HG03175 (cell line): ENCODE results near the gene NRF1.
A peak's percentile ranks its signal among the peaks of the same experiment; 100 is the strongest.
"Not testable (repeated sequence)": the region's sequence is repeated elsewhere in the genome, so short reads cannot be mapped to it uniquely, and the experiment has no call there.

Experiments
- ATAC-seq: cut with Tn5 transposase; IDR thresholded peaks from one replicate; pipeline ENCODE4 v1.9.1; 2021; ENCODE audit warnings: mild to moderate bottlenecking, moderate library complexity; ENCODE audit not compliant: unreplicated experiment

The NRF1 gene

DNA sequence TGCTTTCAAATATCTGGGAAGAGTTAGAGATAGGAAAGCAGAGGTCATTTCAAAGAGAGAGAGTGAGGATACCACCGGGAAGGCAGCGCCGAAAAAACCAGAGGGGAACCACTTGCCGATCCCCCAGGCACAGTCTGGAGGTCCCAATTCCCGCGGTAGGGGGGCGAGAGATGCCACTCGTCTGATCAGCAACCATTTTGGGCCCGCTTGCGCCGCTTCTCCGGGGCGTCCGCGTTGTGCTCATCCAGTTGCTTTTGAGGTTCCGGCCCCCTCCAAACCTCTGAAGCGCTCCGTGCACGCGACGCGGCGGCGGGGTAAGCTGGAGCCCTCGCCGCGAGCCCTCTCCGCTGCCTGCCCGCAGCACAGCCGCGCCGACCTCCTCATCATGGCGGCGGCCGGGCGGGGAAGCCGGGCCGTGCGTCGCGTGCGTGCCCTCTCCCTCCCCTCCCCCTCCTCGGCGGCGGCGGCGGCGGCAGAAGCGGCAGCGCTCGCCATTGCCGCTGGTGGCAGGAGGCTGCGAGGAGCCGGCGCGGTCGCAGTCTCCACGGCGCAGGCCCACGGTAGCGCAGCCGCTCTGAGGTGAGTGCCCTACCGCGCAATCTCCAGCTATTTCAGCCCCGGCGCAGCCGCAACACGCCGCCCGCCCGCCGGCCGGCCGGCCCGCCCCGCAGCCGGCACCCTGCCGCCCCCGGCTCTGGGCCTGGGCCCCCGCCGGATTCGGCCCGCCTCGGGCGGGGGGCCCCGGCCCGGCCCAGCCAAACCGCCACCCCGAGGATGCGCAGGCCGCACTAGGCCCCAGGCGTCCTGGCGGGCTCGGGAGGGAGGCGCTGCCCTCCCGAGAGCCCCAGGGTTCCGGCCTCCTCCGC, at the start of gene NRF1:
Gene NRF1, plus strand, starts transcription at position 475 of the 866 bp plus-strand sequence. CDS start 45,632 bp downstream, outside the sequence.
- peak; percentile 72 for ATAC-seq

DNA sequence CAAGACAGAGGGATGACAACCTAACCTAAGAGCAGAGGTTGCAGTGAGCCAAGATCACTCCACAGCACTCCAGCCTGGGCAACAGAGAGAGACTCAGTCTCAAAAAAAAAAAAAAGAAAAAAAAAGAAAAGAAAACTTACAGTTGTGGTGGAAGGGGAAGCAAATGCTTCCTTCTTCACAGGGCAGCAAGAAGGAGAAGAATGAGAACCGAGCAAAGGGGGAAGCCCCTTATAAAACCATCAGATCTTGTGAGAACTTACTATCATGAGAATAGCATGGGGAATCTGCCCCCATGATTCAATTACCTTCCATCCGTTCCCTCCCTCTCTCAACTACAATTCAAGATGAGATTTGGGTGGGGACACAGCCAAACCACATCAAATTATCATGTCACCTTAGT, 45.2 kb upstream of the NRF1 start:
- not testable (repeated sequence) for ATAC-seq

DNA sequence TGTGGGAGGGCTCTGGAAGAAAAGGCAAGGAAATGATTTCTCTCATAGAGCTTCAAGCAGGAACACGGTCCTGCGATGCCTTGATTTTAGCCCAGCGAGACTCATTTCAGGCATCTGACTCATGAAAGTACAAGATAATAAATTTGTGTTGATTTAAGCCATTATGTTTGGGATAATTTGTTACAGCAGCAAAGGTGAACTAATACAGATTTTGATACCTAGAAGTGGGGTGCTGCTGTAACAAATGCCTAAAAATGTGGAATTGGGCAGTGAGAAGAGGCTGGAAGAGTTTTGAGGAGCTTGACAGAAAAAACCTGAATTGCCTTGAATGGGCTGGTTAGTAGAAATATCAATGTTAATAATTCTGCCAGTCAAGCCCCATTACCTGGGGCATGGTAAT, 44.1 kb upstream of the NRF1 start:
- no peak for ATAC-seq

DNA sequence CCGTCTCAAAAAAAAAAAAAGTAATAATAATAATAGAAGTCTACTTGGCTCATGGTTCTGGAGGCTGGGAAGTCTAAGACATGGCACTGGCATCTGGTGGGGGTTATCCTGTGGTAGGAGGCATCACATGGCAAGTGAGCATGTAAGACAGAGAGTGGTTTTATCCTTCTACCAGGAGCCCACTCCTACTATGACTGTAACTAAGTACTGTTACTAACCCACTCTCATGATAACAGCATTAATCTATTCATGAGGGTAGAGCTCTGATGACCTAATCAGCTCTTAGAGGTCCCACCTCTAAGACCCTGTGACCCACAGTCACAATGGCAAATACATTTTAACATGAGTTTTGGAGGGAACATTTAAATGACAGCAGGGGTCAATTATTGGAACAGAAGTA, 43.3 kb upstream of the NRF1 start:
- no peak for ATAC-seq

DNA sequence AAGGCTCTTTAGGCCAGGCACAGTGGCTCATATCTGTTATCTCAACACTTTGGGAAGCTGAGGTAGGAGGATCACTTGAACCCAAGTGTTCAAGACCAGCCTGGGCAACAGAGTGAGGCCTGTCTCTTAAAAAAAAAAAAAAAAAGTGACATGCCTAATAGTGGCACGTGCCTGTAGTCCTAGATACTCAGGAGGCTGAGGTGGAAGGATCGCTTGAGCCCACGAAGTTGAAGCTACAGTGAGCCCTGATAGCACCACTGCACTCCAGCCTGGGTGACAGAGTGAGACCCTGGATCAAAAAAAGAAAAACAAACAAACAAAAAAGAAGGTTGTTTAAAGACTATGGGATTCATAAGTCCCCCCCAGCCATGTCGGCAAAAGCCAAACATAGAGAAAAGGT, 42.2 kb upstream of the NRF1 start:
- no peak for ATAC-seq

DNA sequence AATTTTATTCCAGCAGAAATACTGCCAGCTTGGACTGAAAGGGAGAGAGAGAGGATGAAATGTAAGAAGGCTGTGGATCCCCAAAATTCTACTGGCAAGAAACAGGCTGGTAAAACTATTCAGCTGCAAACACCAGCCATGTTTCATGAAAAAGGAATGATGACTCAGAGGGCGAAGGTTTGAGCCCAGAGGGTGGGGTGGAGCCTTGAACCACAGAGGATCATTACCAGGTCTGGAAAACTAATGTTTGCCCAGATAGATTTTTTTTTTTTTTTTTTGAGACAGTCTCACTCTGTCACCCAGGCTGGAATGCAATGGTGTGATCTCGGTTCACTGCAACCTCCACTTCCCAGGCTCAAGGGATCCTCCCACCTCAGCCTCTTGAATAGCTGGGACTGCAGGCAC, 41.7 kb upstream of the NRF1 start:
- ATAC-seq: no peak

DNA sequence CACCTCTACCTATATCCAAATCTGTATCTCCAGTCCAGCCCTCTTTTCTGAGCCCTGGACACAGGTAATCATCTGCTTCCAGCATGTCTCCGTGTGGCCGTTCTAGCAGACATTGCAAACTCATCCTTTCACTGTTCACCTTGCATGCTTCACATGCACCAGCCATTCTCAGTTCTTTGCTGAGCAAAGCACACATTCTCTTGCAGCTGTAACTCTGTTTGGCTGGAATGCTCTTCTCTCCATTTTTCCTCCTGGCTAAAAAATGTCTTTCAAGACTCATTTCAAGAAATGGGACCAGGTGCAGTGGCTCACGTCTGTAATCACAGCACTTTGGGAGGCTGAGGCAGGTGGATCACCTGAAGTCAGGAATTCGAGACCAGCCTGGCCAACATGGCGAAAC, 40.3 kb upstream of the NRF1 start:
- no peak for ATAC-seq

DNA sequence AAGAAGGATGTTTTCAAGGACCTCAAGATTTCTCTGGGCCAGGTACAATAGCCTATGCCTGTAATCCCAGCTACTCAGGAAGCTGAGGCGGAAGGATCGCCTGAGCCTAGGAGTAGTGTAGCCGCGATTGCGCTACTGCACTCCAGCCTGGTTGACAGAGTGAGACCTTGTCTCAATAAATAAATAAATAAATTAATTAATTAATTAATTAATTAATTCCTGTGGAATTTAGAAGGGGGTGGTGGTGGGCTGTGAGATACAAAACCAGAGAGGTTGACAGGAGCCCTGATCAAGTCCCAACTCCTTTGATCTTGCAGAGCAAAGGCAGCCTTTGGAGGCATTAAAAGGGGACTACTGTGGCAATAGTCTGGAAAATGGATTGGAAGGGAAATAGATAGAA, 39.3 kb upstream of the NRF1 start:
- ATAC-seq: no peak

DNA sequence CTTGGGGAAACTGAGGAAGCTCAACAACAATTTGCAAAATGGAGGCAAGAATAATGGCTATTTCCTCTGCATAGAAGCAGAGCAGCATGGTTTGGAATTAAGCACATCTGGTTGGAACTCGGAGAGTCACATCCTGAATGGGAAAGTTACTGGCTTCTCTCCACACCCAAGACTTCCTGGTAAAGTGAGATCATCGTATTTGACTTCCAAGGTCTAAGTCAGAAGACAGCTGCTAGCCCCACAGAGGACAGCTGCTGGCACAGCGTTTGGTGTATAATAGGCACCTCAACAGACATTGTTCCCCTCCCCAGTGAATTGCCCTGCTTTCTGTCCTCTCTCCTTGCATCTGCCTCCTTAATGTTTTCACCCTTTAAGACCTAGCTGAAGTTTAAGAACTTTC, 37.0 kb upstream of the NRF1 start:
- no peak for ATAC-seq

DNA sequence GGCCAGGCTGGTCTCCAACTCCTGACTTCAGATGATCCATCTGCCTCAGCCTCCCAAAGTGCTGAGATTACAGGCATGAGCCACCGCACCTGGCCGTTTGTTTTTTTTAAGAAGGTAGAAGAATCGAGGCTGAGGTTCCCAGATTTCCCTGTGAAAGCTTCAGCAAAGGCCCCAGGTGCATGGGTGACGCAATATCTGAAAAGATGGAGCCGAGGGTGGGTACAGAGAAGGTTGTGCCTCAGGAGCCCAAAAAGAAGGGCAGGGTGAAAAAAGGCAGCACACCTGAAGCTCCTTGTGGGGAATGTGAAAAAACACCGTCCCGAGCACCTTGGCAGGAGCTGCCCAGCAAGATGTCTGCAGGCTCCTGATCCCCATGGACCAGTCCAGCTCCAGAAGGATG, 35.8 kb upstream of the NRF1 start:
- no peak for ATAC-seq

DNA sequence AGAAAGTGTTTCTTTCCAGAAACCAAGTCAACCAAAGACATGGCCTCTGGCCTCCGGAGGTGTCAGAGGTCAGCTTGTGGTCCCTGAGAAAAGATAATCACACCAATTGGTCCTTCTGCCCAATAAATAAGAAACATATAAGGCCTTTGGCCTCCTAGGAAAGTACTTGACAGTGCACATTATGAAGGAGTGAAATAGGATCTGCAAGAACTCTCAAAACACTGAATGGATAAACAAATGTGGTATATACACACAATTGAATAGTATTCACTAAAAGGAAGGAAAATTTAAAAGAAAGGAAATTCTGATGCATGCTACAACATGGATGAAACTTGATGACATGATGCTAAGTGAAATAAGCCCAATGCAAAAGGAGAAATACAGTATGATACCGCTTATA, 35.4 kb upstream of the NRF1 start:
- ATAC-seq: no peak

DNA sequence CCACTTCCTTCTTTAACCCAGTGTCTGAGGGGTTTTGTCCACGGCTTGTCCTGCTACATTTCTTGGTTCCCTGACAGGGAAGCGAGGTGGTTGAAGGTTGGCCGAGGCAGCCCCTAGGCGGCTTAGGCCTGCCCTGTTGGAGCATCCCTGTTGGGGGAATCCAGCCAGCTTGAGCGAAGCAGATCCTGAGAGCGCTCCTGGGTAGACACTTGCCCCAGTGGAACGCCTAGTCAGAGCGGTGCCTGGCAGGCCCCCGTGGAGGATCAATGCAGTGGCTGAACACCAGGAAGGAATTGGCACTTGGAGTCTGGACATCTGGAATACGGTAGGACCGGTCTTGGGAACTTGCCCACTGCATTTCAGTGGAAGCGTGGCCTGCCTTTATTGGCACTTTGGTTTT, 32.7 kb upstream of the NRF1 start:
- ATAC-seq: no peak

DNA sequence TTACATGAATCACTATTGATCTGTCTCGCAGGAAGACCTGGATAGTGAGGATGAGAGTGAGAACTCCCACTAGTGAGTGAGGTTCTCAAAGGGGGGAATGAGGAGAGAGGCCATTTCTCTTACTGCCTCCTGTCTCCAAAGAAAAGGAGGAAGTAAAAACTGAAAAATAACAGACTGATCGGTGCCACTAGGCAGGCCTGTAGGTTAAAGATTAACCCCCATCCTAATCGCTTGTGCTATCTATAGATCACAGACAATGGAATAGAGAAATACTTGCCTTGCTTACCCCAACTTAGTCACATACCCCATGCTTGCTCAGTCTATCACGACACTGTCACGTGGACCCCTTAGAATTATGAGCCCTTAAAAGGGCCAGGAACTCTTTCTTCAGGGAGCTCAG, 25.3 kb upstream of the NRF1 start:
- not testable (repeated sequence) for ATAC-seq

DNA sequence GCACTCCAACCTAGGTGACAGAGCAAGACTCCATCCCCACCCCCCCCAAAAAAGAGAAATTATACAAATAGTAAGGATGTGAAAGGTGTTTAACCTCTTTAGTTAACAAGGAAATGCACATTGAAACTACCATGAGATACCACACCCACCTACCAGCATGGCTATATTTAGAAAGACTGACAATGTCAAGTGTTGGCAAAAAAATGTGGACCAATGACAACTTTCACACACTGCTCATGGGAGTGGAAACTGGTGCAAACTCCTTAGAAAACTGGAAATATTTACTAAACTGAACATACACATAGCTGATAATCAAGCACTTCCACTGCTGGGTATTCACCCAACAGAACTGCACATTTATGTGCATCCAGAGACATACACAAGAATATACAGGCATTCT, 23.3 kb upstream of the NRF1 start:
- no peak for ATAC-seq

DNA sequence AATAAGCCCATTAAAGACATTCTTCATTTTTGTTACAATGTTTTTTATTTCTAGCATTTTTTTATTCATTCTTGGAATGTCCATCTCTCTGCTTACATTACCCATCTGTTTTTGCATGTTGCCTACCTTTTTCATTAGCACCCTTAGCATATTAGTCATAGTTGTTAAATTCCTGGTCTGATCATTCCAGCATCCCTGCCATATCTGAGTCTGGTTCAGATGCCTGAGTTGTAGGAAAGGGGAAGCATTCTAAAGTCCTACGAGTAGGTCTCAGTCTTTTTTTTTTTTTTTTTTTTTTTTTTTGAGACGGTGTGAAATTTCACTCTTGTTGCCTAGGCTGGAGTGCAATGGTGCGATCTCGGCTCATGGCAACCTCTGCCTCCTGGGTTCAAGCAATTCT, 19.7 kb upstream of the NRF1 start:
- no peak for ATAC-seq

DNA sequence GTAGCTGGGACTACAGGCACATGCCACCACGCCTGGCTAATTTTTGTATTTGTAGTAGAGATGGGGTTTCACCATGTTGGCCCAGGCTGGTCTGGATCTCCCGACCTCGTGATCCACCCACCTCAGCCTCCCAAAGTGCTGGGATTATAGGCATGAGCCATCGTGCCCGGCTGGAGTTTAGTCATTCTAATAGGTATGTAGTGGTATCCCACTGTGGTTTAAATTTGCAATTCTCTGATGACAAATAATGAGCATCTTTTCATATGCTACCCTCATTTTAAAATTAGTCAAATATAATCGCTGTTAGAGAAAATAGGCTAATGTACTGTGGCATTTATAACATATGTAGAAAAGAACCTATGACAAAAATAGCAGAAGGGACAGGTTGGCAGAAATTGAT, 15.1 kb upstream of the NRF1 start:
- not testable (repeated sequence) for ATAC-seq

DNA sequence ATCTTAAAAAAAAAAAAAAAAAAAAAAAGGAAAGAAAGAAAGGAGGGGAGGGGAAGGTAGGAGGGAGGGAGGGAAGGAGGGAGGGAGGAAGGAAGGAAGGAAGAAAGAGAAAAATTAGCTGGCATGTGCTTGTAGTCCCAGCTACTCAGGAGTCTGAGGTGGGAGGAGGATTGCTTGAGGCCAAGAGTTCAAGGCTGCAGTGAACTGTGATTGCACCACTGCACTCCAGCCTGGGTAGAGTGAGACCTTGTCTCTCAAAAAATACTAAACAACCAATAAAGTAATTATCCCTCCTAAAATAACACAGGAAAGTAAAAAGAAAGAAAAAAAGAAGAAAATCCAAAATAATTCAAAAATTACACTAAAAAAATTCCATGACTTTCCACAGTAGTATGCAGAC, 13.8 kb upstream of the NRF1 start:
- ATAC-seq: no peak

DNA sequence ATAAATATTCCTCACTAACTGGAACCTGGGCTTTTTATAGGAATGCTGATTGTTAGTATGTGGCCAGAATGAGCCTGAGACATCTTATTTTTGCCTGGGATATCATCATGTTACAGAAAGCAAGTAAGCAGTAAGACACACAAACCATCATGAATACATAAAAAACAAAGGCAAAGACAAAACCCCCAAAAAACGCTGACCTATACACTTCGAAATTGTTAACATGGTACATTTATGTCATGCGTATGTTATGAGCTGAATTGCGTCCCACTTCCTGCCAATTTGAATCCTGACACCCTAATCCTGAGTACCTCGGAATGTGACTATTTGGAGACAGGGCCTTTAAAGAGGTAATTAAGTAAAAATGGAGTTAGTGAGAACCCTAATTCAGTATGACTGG, 12.3 kb upstream of the NRF1 start:
- ATAC-seq: no peak

DNA sequence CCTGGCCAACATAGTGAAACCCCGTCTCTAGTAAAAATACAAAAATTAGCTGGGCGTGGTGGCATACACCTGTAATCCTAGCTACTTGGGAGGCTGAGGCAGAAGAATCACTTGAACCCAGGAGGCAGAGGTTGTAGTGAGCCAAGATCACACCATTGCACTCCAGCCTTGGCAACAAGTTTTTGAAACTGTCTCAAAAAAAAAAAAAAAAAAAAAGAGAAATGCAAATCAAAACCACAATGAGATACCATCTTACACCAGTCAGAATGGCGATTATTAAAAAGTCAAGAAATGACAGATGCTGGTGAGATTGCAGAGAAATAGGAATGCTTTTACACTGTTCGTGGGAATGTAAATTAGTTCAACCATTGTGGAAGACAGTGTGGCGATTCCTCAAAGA, 7.9 kb upstream of the NRF1 start:
- not testable (repeated sequence) for ATAC-seq

DNA sequence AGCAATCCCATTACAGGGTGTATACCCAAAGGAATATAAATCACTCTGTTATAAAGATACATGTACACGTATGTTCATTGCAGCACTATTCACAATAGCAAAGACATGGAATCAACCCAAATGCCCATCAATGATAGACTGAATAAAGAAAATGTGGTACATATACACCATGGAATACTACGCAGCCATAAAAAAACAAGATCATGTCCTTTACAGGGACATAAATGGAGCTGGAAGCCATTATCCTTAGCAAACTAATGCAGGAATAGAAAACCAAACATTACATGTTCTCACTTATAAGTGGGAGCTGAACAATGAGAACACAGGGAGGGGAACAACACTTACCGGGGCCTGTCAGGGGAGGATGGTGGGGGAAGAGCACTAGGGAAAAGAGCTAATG, 7.5 kb upstream of the NRF1 start:
- ATAC-seq: not testable (repeated sequence)

DNA sequence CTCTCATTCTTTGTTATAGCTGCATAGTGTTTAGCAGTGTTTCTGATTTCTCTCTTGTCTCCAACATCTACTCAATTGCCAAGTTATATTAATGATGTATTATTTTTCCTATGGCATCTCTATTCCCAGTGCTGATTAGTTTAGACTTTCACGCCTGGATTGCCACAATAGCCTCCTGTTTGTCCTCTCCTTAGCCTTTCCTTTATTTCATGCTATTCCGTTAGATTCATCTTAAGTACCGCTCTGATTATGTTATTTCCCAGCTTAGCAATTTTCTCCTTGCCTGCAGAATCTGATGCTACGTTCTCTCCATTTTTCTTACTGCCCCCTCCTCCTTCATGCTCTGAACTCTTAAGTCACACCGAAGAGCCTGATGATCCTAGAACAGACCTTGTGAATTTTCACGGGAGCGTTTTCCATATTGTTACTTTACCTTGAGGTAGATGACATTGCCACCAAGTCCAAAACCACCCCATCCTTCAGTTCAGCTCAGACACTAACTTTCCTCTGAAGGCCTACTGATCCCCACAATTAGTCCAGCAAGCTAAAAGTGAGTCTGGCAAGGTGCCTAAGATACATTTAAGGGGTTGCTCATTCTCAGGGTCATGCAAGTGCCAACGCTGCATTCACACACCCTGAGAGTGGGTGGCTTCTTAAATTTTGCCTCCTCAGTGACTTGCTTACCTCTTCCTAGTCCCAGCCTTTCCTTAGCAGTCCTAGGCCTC, 6.6 kb upstream of the NRF1 start:
- ATAC-seq: no peak

DNA sequence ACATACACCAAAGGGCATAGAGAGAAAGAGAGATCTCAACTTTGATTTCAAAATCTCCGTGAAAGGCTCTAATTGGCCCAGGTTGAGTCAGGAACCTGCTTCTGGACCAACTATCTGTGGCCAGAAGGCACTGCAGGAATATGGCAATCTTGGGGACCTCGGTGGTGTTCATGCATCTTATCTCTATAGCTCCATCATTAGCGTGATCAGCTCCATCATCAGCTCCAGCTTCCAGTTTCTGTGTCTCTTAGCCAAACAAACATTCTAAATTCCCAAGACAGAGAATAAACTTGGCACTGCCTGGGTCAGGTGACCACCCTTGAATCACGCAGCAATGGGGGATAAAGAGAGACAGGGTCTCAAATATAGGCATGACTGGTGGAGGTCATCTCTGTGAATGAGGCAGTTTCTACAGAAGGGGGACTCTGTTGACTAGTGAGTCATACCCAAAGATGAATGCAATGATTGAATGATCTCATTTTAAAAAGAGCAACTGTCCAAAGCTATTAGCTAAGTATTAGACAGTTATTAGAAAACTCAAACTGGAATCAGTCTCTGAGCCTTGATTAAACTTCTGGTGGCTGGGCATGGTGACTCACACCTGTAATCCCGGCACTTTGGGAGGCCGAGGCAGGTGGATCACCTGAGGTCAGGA, 5.4 kb upstream of the NRF1 start:
- no peak for ATAC-seq
